ENCODE data around the gene PDXK.

Gene PDXK

DNA sequence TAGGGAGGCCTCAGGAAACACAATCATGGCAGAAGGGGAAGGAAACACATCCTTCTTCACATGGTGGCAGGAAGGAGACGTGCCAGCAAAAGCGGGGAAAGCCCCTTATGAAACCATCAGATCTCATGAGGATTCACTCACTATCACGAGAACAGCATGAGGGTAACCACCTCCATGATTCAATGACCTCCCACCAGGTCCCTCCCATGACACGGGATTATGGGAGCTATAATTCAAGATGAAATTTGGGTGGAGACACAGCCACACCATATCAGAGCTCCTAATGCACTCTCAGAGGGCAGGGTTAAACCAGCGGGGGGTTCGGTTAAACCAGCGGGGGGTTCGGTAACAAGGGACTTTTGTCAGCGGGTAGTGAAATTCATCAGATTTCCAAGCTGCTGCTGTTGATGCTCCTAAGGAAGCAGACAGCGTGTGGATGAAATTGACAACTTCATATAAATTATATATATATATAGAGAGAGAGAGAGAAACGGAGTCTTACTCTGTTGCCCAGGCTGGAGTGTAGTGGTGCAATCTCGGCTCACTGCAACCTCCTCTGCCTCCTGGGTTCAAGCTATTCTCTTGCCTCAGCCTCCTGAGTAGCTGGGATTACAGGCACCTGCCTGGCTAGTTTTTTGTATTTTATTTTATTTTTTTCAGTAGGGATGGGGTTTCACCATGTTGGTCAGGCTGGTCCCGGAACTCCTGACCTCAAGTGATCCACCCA lies 52.9 kb downstream of the PDXK start:
- H2AK5ac ChIP-seq (ENCODE audit: low read depth, low read length) = no peak overlapping the region
- no peak overlapping the region for H3K14ac ChIP-seq (ENCODE audit: low read length)
- no peak overlapping the region for H2AFZ ChIP-seq (ENCODE audit: low read length)
- H3K27me3 ChIP-seq (ENCODE audit: control insufficient read depth in 3 of 3, insufficient read depth in 3 of 3, low read depth in 1 of 3, low read length in 3 of 3) = no peaks in the 10 kb centered on the region
- no peak overlapping the region for H2BK12ac ChIP-seq (ENCODE audit: low read length)
- no peak overlapping the region for H3K27ac ChIP-seq (replicated peaks; ENCODE audit: low read length)
- peaks cover 16 to 23% of the 10 kb centered on the region in 2 donors for H3K36me3 ChIP-seq (replicated peaks in 1 of 2; ENCODE audit: control insufficient read depth in 2 of 2, insufficient read depth in 2 of 2, low read length in 2 of 2)
- peaks cover 0 to 2% of the 10 kb centered on the region in 2 donors for H3K9me3 ChIP-seq (replicated peaks in 1 of 2; ENCODE audit: control insufficient read depth in 2 of 2, insufficient read depth in 1 of 2, low read depth in 1 of 2, low read length in 2 of 2)
- peaks cover 9% of the 10 kb centered on the region for H3K79me1 ChIP-seq (ENCODE audit: low read depth, low read length)
- no peak overlapping the region for H4K8ac ChIP-seq (ENCODE audit: low read depth, low read length)
- H3K9ac ChIP-seq (ENCODE audit: low read depth, low read length, poor library complexity) = no peak overlapping the region
- no CpG with 5 or more reads among the region's 13 CpGs for WGBS, 2 donors (ENCODE audit: extremely low coverage in 2 of 2, insufficient read length in 2 of 2, insufficient replicate concordance in 1 of 2)
- no peak overlapping the region for H2BK5ac ChIP-seq (ENCODE audit: low read length)
- H3K18ac ChIP-seq (ENCODE audit: low read length) = no peak overlapping the region
- no peak overlapping the region for H3K4me2 ChIP-seq (ENCODE audit: insufficient read depth, low read length, poor library complexity, severe bottlenecking)
- no peak overlapping the region for H3K4ac ChIP-seq (ENCODE audit: low read length)
- H3K4me1 ChIP-seq (ENCODE audit: control insufficient read depth in 2 of 2, insufficient read depth in 1 of 2, low read depth in 1 of 2, low read length in 2 of 2) = peaks cover 19 to 24% of the 10 kb centered on the region in 2 donors
- no peak for DNase-seq (ENCODE audit: low spot score)
- H3K23ac ChIP-seq (ENCODE audit: low read depth, low read length, poor library complexity) = no peak overlapping the region
- H2BK120ac ChIP-seq (ENCODE audit: low read depth, low read length) = no peak overlapping the region
- no peak overlapping the region for H4K91ac ChIP-seq (ENCODE audit: low read depth, low read length, poor library complexity)
- no peak overlapping the region for H2BK15ac ChIP-seq (ENCODE audit: low read length)
- no peak overlapping the region for H3K4me3 ChIP-seq (ENCODE audit: low read length in 2 of 2)

DNA sequence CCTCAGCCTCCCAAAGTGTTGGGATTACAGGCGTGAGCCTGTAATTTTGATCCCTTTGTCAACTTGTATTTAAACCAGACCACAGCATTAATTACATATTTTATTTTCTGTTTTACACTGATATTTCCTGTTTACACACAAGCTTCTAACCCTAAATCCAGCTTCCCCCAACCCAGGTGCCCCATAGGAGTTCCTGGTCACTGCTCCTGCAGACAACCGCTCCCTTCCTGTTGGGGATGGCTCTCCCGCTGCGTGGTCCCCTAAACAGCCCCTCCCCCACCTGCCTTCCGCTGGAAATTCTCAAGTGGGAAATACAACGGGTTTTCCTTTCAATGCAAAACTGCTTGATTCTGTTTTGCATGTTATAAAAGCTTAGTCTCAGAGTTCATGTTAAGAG lies 53.5 kb downstream of the PDXK start:
- Histone ChIP-seq H2BK120ac (ENCODE audit: low read depth, low read length) (no peak overlapping the region), H3K79me1 (ENCODE audit: low read depth, low read length) (peaks cover 9% of the 10 kb centered on the region), H3K27ac (replicated peaks; ENCODE audit: low read length) (no peak overlapping the region), H2BK5ac (ENCODE audit: low read length) (no peak overlapping the region), H3K4me3 (ENCODE audit: low read length in 2 of 2) (no peak overlapping the region), H3K36me3 (replicated peaks in 1 of 2; ENCODE audit: control insufficient read depth in 2 of 2, insufficient read depth in 2 of 2, low read length in 2 of 2) (peaks cover 16 to 23% of the 10 kb centered on the region in 2 donors), H3K27me3 (ENCODE audit: control insufficient read depth in 3 of 3, insufficient read depth in 3 of 3, low read depth in 1 of 3, low read length in 3 of 3) (no peaks in the 10 kb centered on the region), H2AK5ac (ENCODE audit: low read depth, low read length) (no peak overlapping the region), H2BK12ac (ENCODE audit: low read length) (no peak overlapping the region), H3K9me3 (replicated peaks in 1 of 2; ENCODE audit: control insufficient read depth in 2 of 2, insufficient read depth in 1 of 2, low read depth in 1 of 2, low read length in 2 of 2) (no peaks in the 10 kb centered on the region), H3K4me2 (ENCODE audit: insufficient read depth, low read length, poor library complexity, severe bottlenecking) (no peak overlapping the region), H3K4ac (ENCODE audit: low read length) (no peak overlapping the region), H3K14ac (ENCODE audit: low read length) (no peak overlapping the region), H2BK15ac (ENCODE audit: low read length) (no peak overlapping the region), H4K8ac (ENCODE audit: low read depth, low read length) (no peak overlapping the region), H3K4me1 (ENCODE audit: control insufficient read depth in 2 of 2, insufficient read depth in 1 of 2, low read depth in 1 of 2, low read length in 2 of 2) (peaks cover 14 to 18% of the 10 kb centered on the region in 2 donors), H4K91ac (ENCODE audit: low read depth, low read length, poor library complexity) (no peak overlapping the region), H2AFZ (ENCODE audit: low read length) (no peak overlapping the region), H3K23ac (ENCODE audit: low read depth, low read length, poor library complexity) (no peak overlapping the region), H3K18ac (ENCODE audit: low read length) (no peak overlapping the region), H3K9ac (ENCODE audit: low read depth, low read length, poor library complexity) (no peak overlapping the region)
- WGBS, 2 donors (ENCODE audit: extremely low coverage in 2 of 2, insufficient read length in 2 of 2, insufficient replicate concordance in 1 of 2) = no CpG with 5 or more reads among the region's 6 CpGs
- DNase-seq (ENCODE audit: low spot score) = no peak

DNA sequence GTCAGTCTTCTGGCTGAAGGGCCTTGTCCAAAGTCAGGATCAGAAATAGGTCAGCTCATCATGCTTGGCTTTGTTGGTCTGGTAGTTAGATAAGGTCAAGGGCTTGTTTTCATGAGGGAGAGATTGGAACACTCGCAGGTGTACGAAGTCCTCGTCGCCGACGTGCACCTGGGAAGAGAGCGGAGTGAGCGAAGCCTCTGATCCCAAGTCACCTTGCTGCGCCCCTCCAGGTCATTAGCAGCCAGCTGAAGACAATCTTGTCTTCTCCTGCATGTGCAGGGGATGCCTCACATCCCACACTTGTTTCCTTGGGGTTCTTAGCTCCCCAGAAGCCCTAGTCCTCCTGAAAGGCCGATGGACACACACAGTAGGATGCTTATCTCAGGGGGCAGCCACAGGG lies 55.2 kb downstream of the PDXK start:
- Histone ChIP-seq H4K91ac (ENCODE audit: low read depth, low read length, poor library complexity) (no peak overlapping the region), H3K4ac (ENCODE audit: low read length) (no peak overlapping the region)
- no CpG with 5 or more reads among the region's 10 CpGs for WGBS, 2 donors (ENCODE audit: extremely low coverage in 2 of 2, insufficient read length in 2 of 2, insufficient replicate concordance in 1 of 2)

DNA sequence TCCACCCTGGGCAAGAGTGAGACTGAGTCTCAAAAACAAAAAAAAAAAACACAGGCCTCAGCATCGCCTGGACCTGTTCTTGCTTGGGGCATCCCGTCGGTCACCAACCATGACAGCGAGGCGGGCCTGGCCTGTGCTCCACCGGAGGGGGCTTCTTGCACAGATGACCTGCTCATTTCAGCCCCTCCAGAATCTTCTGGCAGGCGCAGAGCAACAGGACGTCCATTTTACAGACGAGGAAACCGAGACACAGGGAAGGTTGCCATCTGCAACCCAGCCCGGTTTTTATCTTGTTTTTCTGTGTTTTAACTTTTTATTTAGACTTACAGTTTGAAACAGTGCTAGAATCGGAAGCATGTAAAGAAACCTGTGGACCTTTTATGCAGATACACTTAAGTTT lies 56.3 kb downstream of the PDXK start:
- Histone ChIP-seq H2AFZ (ENCODE audit: low read length) (no peak overlapping the region), H2BK5ac (ENCODE audit: low read length) (no peak overlapping the region), H3K18ac (ENCODE audit: low read length) (no peak overlapping the region), H2BK12ac (ENCODE audit: low read length) (no peak overlapping the region), H4K8ac (ENCODE audit: low read depth, low read length) (no peak overlapping the region), H3K27ac (replicated peaks; ENCODE audit: low read length) (no peak overlapping the region), H2AK5ac (ENCODE audit: low read depth, low read length) (no peak overlapping the region), H3K14ac (ENCODE audit: low read length) (no peak overlapping the region), H3K23ac (ENCODE audit: low read depth, low read length, poor library complexity) (no peak overlapping the region), H3K9ac (ENCODE audit: low read depth, low read length, poor library complexity) (no peak overlapping the region), H2BK15ac (ENCODE audit: low read length) (no peak overlapping the region), H3K36me3 (replicated peaks in 1 of 2; ENCODE audit: control insufficient read depth in 2 of 2, insufficient read depth in 2 of 2, low read length in 2 of 2) (peaks cover 16 to 23% of the 10 kb centered on the region in 2 donors), H3K79me1 (ENCODE audit: low read depth, low read length) (peaks cover 9% of the 10 kb centered on the region), H3K27me3 (ENCODE audit: control insufficient read depth in 3 of 3, insufficient read depth in 3 of 3, low read depth in 1 of 3, low read length in 3 of 3) (no peaks in the 10 kb centered on the region), H3K4me1 (ENCODE audit: control insufficient read depth in 2 of 2, insufficient read depth in 1 of 2, low read depth in 1 of 2, low read length in 2 of 2) (peaks cover 6 to 9% of the 10 kb centered on the region in 2 donors), H3K4ac (ENCODE audit: low read length) (no peak overlapping the region), H2BK120ac (ENCODE audit: low read depth, low read length) (no peak overlapping the region), H3K4me2 (ENCODE audit: insufficient read depth, low read length, poor library complexity, severe bottlenecking) (peak overlapping the region; percentile 75), H4K91ac (ENCODE audit: low read depth, low read length, poor library complexity) (no peak overlapping the region), H3K9me3 (replicated peaks in 1 of 2; ENCODE audit: control insufficient read depth in 2 of 2, insufficient read depth in 1 of 2, low read depth in 1 of 2, low read length in 2 of 2) (no peaks in the 10 kb centered on the region), H3K4me3 (ENCODE audit: low read length in 2 of 2) (peak overlapping the region; percentile 88 to 99)
- DNase-seq (ENCODE audit: low spot score) = no peak
- no CpG with 5 or more reads among the region's 12 CpGs for WGBS, 2 donors (ENCODE audit: extremely low coverage in 2 of 2, insufficient read length in 2 of 2, insufficient replicate concordance in 1 of 2)

More for the DNA sequence above, 55.2 kb downstream of the PDXK start:
- peak overlapping the region; percentile 68 for H2AK5ac ChIP-seq (ENCODE audit: low read depth, low read length)
- H3K23ac ChIP-seq (ENCODE audit: low read depth, low read length, poor library complexity) = no peak overlapping the region
- H2AFZ ChIP-seq (ENCODE audit: low read length) = no peak overlapping the region
- no peak overlapping the region for H3K27ac ChIP-seq (replicated peaks; ENCODE audit: low read length)
- no peak overlapping the region for H3K14ac ChIP-seq (ENCODE audit: low read length)
- no peak for DNase-seq (ENCODE audit: low spot score)
- H3K4me2 ChIP-seq (ENCODE audit: insufficient read depth, low read length, poor library complexity, severe bottlenecking) = no peak overlapping the region
- no peak overlapping the region for H2BK5ac ChIP-seq (ENCODE audit: low read length)
- H3K27me3 ChIP-seq (ENCODE audit: control insufficient read depth in 3 of 3, insufficient read depth in 3 of 3, low read depth in 1 of 3, low read length in 3 of 3) = no peaks in the 10 kb centered on the region
- H3K9me3 ChIP-seq (replicated peaks in 1 of 2; ENCODE audit: control insufficient read depth in 2 of 2, insufficient read depth in 1 of 2, low read depth in 1 of 2, low read length in 2 of 2) = no peaks in the 10 kb centered on the region
- no peak overlapping the region for H3K18ac ChIP-seq (ENCODE audit: low read length)
- H3K9ac ChIP-seq (ENCODE audit: low read depth, low read length, poor library complexity) = no peak overlapping the region
- H3K36me3 ChIP-seq (replicated peaks in 1 of 2; ENCODE audit: control insufficient read depth in 2 of 2, insufficient read depth in 2 of 2, low read length in 2 of 2) = peaks cover 16 to 23% of the 10 kb centered on the region in 2 donors
- H3K4me3 ChIP-seq (ENCODE audit: low read length in 2 of 2) = peak overlapping the region in 1 of 2 donors; percentile 32
- H4K8ac ChIP-seq (ENCODE audit: low read depth, low read length) = no peak overlapping the region
- H2BK120ac ChIP-seq (ENCODE audit: low read depth, low read length) = no peak overlapping the region
- H3K4me1 ChIP-seq (ENCODE audit: control insufficient read depth in 2 of 2, insufficient read depth in 1 of 2, low read depth in 1 of 2, low read length in 2 of 2) = peaks cover 6 to 9% of the 10 kb centered on the region in 2 donors
- H3K79me1 ChIP-seq (ENCODE audit: low read depth, low read length) = peaks cover 9% of the 10 kb centered on the region
- H2BK12ac ChIP-seq (ENCODE audit: low read length) = no peak overlapping the region
- H2BK15ac ChIP-seq (ENCODE audit: low read length) = no peak overlapping the region
